Measurements from ENCODE around the gene TRIM17. TPM values are rescaled to one million over a fixed set of nuclear protein-coding genes. Genes with fewer than 3 reads are reported as not detected.

The TRIM17 gene
- total and polyA plus RNA-seq, 9 of the 15 experiments (the other 6 are each of a cell fraction or from before 2014, with no cell fraction given), result not detected

DNA sequence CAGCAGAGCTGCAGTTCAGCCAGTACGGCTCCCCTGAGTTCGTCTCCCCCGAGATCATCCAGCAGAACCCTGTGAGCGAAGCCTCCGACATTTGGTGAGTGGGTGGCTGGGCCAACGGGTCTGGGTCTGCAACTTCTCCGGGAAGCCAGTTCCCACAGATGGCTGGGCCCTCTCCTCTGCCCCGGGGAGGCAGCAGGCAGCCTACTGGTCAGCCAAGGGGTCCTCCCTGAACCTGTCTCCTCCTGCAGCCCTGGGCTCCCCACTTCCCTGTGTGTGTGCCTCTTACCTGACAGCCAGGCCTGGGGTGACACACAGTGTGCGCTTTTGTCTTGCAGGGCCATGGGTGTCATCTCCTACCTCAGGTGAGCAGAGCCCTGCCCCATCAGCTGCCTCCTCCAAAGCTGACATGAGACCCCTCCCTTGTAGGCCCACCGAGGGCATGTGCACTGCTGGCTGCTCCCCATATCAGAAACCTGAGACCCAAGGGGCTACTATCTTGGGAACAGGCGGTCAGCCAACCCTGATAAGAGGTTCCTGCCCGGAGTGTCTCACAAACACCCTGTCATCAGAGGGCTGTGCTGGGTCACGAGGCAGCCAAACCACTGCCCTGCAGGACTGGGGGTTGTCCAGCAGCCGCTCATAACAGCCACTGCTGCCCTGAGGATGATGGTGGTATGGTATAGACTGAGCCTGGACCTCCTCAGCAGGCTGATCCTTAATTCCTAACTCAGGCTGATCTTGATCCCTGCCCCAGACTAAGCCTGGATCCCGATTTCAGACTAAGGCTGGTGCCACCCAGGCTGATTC, 47.7 kb downstream of the TRIM17 start (continued):
- TF ChIP-seq, protein P1, sequence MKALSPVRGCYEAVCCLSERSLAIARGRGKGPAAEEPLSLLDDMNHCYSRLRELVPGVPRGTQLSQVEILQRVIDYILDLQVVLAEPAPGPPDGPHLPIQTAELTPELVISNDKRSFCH (CRISPR knock-in tag; IDR thresholded peaks at IDR 0.05), result no peak
- TF ChIP-seq, protein P1 (tag; IDR thresholded peaks at IDR 0.05), result peak; percentile 72
- TF ChIP-seq, protein P2, sequence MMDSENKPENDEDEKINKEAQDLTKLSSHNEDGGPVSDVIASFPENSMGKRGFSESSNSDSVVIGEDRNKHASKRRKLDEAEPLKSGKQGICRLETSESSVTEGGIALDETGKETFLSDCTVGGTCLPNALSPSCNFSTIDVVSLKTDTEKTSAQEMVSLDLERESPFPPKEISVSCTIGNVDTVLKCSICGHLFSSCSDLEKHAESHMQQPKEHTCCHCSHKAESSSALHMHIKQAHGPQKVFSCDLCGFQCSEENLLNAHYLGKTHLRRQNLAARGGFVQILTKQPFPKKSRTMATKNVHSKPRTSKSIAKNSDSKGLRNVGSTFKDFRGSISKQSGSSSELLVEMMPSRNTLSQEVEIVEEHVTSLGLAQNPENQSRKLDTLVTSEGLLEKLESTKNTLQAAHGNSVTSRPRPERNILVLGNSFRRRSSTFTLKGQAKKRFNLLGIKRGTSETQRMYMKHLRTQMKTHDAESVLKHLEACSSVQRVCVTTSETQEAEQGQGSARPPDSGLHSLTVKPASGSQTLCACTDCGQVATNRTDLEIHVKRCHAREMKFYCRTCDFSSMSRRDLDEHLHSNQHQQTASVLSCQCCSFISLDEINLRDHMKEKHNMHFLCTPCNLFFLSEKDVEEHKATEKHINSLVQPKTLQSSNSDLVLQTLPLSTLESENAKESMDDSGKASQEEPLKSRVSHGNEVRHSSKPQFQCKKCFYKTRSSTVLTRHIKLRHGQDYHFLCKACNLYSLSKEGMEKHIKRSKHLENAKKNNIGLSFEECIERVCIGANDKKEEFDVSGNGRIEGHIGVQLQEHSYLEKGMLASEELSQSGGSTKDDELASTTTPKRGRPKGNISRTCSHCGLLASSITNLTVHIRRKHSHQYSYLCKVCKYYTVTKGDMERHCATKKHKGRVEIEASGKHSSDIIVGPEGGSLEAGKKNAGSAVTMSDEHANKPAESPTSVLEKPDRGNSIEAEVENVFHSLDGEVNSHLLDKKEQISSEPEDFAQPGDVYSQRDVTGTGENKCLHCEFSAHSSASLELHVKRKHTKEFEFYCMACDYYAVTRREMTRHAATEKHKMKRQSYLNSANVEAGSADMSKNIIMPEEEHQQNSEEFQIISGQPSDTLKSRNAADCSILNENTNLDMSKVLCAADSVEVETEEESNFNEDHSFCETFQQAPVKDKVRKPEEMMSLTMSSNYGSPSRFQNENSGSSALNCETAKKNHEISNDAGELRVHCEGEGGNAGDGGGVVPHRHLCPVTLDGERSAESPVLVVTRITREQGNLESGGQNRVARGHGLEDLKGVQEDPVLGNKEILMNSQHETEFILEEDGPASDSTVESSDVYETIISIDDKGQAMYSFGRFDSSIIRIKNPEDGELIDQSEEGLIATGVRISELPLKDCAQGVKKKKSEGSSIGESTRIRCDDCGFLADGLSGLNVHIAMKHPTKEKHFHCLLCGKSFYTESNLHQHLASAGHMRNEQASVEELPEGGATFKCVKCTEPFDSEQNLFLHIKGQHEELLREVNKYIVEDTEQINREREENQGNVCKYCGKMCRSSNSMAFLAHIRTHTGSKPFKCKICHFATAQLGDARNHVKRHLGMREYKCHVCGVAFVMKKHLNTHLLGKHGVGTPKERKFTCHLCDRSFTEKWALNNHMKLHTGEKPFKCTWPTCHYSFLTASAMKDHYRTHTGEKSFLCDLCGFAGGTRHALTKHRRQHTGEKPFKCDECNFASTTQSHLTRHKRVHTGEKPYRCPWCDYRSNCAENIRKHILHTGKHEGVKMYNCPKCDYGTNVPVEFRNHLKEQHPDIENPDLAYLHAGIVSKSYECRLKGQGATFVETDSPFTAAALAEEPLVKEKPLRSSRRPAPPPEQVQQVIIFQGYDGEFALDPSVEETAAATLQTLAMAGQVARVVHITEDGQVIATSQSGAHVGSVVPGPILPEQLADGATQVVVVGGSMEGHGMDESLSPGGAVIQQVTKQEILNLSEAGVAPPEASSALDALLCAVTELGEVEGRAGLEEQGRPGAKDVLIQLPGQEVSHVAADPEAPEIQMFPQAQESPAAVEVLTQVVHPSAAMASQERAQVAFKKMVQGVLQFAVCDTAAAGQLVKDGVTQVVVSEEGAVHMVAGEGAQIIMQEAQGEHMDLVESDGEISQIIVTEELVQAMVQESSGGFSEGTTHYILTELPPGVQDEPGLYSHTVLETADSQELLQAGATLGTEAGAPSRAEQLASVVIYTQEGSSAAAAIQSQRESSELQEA (IDR thresholded peaks at IDR 0.05; ENCODE audit: low read depth), result no peak
- no peak for TF ChIP-seq TSC22D4 (tag; IDR thresholded peaks at IDR 0.05)
- TF ChIP-seq, protein P3, sequence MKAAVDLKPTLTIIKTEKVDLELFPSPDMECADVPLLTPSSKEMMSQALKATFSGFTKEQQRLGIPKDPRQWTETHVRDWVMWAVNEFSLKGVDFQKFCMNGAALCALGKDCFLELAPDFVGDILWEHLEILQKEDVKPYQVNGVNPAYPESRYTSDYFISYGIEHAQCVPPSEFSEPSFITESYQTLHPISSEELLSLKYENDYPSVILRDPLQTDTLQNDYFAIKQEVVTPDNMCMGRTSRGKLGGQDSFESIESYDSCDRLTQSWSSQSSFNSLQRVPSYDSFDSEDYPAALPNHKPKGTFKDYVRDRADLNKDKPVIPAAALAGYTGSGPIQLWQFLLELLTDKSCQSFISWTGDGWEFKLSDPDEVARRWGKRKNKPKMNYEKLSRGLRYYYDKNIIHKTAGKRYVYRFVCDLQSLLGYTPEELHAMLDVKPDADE (conservative IDR thresholded peaks at IDR 0.05; ENCODE audit: control insufficient read depth, low read depth, low read length), result no peak
- TF ChIP-seq HNRNPLL (IDR thresholded peaks at IDR 0.05; ENCODE audit: low read depth, low read length, poor library complexity, severe bottlenecking), result no peak
- no peak for TF ChIP-seq RFX7 (CRISPR knock-in tag; IDR thresholded peaks at IDR 0.05)
- TF ChIP-seq ZNF764 (CRISPR knock-in tag; IDR thresholded peaks at IDR 0.05; ENCODE audit: low read depth), result no peak
- TF ChIP-seq RBBP5 (IDR thresholded peaks at IDR 0.05; ENCODE audit: borderline replicate concordance, insufficient read depth, low read length, poor library complexity, severe bottlenecking), result no peak
- TF ChIP-seq ZNF77 (CRISPR knock-in tag; IDR thresholded peaks at IDR 0.05), result no peak
- peak; percentile 38; the same call in 1 of the 2 replicates for TF ChIP-seq ZNF134 (CRISPR knock-in tag; conservative IDR thresholded peaks at IDR 0.05)
- TF ChIP-seq, protein P4, sequence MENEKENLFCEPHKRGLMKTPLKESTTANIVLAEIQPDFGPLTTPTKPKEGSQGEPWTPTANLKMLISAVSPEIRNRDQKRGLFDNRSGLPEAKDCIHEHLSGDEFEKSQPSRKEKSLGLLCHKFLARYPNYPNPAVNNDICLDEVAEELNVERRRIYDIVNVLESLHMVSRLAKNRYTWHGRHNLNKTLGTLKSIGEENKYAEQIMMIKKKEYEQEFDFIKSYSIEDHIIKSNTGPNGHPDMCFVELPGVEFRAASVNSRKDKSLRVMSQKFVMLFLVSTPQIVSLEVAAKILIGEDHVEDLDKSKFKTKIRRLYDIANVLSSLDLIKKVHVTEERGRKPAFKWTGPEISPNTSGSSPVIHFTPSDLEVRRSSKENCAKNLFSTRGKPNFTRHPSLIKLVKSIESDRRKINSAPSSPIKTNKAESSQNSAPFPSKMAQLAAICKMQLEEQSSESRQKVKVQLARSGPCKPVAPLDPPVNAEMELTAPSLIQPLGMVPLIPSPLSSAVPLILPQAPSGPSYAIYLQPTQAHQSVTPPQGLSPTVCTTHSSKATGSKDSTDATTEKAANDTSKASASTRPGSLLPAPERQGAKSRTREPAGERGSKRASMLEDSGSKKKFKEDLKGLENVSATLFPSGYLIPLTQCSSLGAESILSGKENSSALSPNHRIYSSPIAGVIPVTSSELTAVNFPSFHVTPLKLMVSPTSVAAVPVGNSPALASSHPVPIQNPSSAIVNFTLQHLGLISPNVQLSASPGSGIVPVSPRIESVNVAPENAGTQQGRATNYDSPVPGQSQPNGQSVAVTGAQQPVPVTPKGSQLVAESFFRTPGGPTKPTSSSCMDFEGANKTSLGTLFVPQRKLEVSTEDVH (IDR thresholded peaks at IDR 0.05; ENCODE audit: low read depth, partially characterized antibody), result no peak
- TF ChIP-seq RBM14 (IDR thresholded peaks at IDR 0.05; ENCODE audit: borderline replicate concordance, insufficient read depth, low read depth, low read length), result no peak
- no peak for TF ChIP-seq GABPA (tag; conservative IDR thresholded peaks at IDR 0.05; ENCODE audit: low read depth)

Measured in K562 (cell line).